ENCODE measurements around the gene GPR82. TPM values are rescaled to one million over a fixed set of nuclear protein-coding genes. Genes with fewer than 3 reads are reported as not detected.

The GPR82 gene
- polyA plus RNA-seq, 4 donors, result 0.09 to 0.18 (median 0.18) TPM; not detected in 1

Other genes starting within 250 kb of the GPR82 start
- 10 to 100 TPM in 1 of 4 donors, 1 to 10 TPM in 3; 2.3 to 12.8 (median 5.9) TPM for gene GPR34, start 35.2 kb upstream of the GPR82 start, polyA plus RNA-seq (ENCODE audit: insufficient read length in 4 of 4)
- 10 to 100 TPM; 40.6 to 58.6 (median 48.9) TPM for gene CASK, start 199.4 kb downstream of the GPR82 start, polyA plus RNA-seq (ENCODE audit: insufficient read length in 4 of 4)